DOHH2 (cell line): ENCODE data around the gene EHD3.

Experiments
- CTCF ChIP-seq: fragments of 200-600 bp; sonication (generic); IDR thresholded peaks from one replicate; pipeline ENCODE4 v1.5.1; 2014; ENCODE audit warnings: antibody characterized with exemption, mild to moderate bottlenecking, low read depth, low read length; ENCODE audit not compliant: poor library complexity, severe bottlenecking
- EZH2phosphoT487 ChIP-seq: fragments of 200-600 bp; sonication (generic); IDR thresholded peaks from 2 replicates; pipeline ENCODE4 v1.6.1; 2017; ENCODE audit warnings: borderline replicate concordance, mild to moderate bottlenecking, antibody characterized with exemption, low read length, moderate library complexity, mixed read lengths

DNA sequence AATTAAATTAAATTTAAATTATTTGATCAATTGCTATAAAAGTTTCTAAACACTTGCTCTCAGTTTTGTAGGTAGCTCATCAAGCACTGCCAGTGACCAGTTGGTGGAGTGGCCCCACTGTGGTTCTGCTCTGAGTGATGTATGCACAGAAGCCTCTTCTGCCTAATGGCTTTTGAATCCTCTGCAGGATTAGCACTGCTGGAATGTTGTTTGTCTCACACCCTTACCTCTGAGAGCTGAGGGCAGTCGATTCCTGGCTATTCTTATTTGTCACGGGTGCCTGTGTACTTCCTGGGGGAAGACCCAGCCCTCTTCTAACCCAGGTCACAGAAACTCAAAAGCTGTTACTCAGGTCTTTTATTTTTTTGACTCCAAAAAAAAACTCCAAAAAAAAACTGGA is 26.2 kb upstream of the EHD3 start:
- TF ChIP-seq CTCF (no peak), EZH2phosphoT487 (no peak)
